HG03095 (cell line): Measurements from ENCODE around the gene ZNRD2.
"Not testable (repeated sequence)": the region's sequence is repeated elsewhere in the genome, so short reads cannot be mapped to it uniquely, and the experiment has no call there.

Source experiments
- ATAC-seq: cut with Tn5 transposase; IDR thresholded peaks from one replicate; pipeline ENCODE4 v1.9.1; 2021; ENCODE audit warnings: moderate library complexity; ENCODE audit not compliant: unreplicated experiment

ZNRD2 gene

GRCh38 chr11:65569973-65570918, at the start of gene ZNRD2:
ZNRD2 (plus strand) TSS chr11:65570477; CDS start chr11:65570492, 15 bp downstream.
- ATAC-seq: peak; percentile 49

GRCh38 chr11:65521777-65522521, 48.3 kb upstream of the ZNRD2 start:
- not testable (repeated sequence) for ATAC-seq

GRCh38 chr11:65522718-65523630, 47.3 kb upstream of the ZNRD2 start:
- ATAC-seq: not testable (repeated sequence)

GRCh38 chr11:65523631-65523968, 46.7 kb upstream of the ZNRD2 start:
- not testable (repeated sequence) for ATAC-seq

GRCh38 chr11:65524014-65524740, 46.1 kb upstream of the ZNRD2 start:
- no peak for ATAC-seq

- no peak for ATAC-seq
Observed at GRCh38 chr11:65524741-65525545, 45.3 kb upstream of the ZNRD2 start, which contains the start of gene SCYL1. SCYL1 (plus strand) TSS chr11:65525083; CDS start chr11:65525154, 71 bp downstream.

- no peak for ATAC-seq
Observed at GRCh38 chr11:65525546-65526480, 44.5 kb upstream of the ZNRD2 start.

- ATAC-seq: no peak
Observed at GRCh38 chr11:65526744-65527143, 43.5 kb upstream of the ZNRD2 start.

GRCh38 chr11:65528819-65529350, 41.4 kb upstream of the ZNRD2 start:
- ATAC-seq: no peak

- ATAC-seq: no peak
Observed at GRCh38 chr11:65529475-65530156, 40.7 kb upstream of the ZNRD2 start.

GRCh38 chr11:65530157-65530496, 40.1 kb upstream of the ZNRD2 start:
- no peak for ATAC-seq

- ATAC-seq: no peak
Observed at GRCh38 chr11:65532388-65533064, 37.8 kb upstream of the ZNRD2 start.

- ATAC-seq: no peak
Observed at GRCh38 chr11:65535102-65535501, 35.2 kb upstream of the ZNRD2 start.

- no peak for ATAC-seq
Observed at GRCh38 chr11:65536412-65537295, 33.6 kb upstream of the ZNRD2 start.

- ATAC-seq: no peak
Observed at GRCh38 chr11:65537296-65537597, 33.0 kb upstream of the ZNRD2 start.

- no peak for ATAC-seq
Observed at GRCh38 chr11:65537620-65538231, 32.6 kb upstream of the ZNRD2 start.
